ENCODE data around the gene TIMMDC1. TPM values are rescaled to one million over a fixed set of nuclear protein-coding genes. Genes with fewer than 3 reads are reported as not detected.

Gene TIMMDC1
- total and polyA plus RNA-seq, 10 of the 15 experiments (the other 5 are each of a cell fraction or from before 2014, with no cell fraction given): 55.9 to 146 (median 72.1) TPM

DNA sequence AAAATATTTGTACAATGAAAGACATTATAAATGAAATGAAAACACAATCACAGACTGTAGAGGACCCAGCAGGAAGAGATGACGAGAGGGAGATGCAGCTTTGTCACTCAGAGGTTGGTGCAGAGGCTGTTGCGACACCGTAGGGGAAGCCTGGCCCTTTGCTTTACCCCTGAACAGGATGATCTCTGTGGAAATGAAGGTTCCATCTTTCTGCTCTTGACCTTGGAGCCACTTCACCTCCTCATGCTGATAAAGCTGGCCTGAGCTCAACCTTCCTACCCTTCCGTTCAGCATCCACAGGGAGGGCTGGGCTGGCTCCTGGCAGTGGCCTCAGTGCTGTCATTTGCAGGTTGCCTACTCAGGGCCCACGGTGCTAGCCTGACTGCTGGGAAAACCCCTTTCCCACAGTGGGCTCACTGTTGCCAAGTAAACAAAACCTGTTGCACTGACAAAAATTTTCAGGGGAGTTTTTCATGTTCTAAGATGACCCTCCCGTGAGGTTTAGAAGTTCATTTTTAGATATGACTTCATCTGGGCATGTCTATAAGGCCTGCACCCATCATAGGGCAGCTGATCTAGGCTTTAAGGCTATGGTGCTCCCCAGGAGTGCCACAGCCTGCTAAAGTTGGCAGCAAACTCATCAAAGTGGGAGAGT, 64.1 kb downstream of the TIMMDC1 start (continued):
- TF ChIP-seq, protein P1, sequence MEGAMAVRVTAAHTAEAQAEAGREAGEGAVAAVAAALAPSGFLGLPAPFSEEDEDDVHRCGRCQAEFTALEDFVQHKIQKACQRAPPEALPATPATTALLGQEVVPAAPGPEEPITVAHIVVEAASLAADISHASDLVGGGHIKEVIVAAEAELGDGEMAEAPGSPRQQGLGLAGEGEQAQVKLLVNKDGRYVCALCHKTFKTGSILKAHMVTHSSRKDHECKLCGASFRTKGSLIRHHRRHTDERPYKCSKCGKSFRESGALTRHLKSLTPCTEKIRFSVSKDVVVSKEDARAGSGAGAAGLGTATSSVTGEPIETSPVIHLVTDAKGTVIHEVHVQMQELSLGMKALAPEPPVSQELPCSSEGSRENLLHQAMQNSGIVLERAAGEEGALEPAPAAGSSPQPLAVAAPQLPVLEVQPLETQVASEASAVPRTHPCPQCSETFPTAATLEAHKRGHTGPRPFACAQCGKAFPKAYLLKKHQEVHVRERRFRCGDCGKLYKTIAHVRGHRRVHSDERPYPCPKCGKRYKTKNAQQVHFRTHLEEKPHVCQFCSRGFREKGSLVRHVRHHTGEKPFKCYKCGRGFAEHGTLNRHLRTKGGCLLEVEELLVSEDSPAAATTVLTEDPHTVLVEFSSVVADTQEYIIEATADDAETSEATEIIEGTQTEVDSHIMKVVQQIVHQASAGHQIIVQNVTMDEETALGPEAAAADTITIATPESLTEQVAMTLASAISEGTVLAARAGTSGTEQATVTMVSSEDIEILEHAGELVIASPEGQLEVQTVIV (IDR thresholded peaks at IDR 0.05; ENCODE audit: borderline replicate concordance, partially characterized antibody): peak; percentile 63
- peak; percentile 34; the same call in 1 of the 2 replicates for TF ChIP-seq TCF3 (IDR thresholded peaks at IDR 0.05; ENCODE audit: borderline replicate concordance, insufficient read depth, low read depth, low read length)
- TF ChIP-seq MYC (IDR thresholded peaks at IDR 0.05; ENCODE audit: insufficient read depth, insufficient read length, insufficient replicate concordance, low read length, severe bottlenecking): no peak
- TF ChIP-seq, protein P2, sequence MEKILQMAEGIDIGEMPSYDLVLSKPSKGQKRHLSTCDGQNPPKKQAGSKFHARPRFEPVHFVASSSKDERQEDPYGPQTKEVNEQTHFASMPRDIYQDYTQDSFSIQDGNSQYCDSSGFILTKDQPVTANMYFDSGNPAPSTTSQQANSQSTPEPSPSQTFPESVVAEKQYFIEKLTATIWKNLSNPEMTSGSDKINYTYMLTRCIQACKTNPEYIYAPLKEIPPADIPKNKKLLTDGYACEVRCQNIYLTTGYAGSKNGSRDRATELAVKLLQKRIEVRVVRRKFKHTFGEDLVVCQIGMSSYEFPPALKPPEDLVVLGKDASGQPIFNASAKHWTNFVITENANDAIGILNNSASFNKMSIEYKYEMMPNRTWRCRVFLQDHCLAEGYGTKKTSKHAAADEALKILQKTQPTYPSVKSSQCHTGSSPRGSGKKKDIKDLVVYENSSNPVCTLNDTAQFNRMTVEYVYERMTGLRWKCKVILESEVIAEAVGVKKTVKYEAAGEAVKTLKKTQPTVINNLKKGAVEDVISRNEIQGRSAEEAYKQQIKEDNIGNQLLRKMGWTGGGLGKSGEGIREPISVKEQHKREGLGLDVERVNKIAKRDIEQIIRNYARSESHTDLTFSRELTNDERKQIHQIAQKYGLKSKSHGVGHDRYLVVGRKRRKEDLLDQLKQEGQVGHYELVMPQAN (conservative IDR thresholded peaks at IDR 0.05): no peak
- no peak for TF ChIP-seq HCFC1 (IDR thresholded peaks at IDR 0.05; ENCODE audit: low read length)
- TF ChIP-seq, protein P3, sequence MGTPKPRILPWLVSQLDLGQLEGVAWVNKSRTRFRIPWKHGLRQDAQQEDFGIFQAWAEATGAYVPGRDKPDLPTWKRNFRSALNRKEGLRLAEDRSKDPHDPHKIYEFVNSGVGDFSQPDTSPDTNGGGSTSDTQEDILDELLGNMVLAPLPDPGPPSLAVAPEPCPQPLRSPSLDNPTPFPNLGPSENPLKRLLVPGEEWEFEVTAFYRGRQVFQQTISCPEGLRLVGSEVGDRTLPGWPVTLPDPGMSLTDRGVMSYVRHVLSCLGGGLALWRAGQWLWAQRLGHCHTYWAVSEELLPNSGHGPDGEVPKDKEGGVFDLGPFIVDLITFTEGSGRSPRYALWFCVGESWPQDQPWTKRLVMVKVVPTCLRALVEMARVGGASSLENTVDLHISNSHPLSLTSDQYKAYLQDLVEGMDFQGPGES (IDR thresholded peaks at IDR 0.05): no peak
- peak; percentile 86 for TF ChIP-seq JUNB (IDR thresholded peaks at IDR 0.05)
- TF ChIP-seq TCF7 (IDR thresholded peaks at IDR 0.05; ENCODE audit: borderline replicate concordance): peak; percentile 71
- TF ChIP-seq HDAC6 (IDR thresholded peaks at IDR 0.05; ENCODE audit: unreplicated experiment): peak; percentile 52
- no peak for TF ChIP-seq GABPA (IDR thresholded peaks at IDR 0.05; ENCODE audit: low read depth)
- TF ChIP-seq E2F8 (IDR thresholded peaks at IDR 0.05; ENCODE audit: low read depth, partially characterized antibody): no peak
- peak in 1 of 2 experiments; percentile 87; a peak in 2 of 4 replicates for TF ChIP-seq CEBPB (IDR thresholded peaks at IDR 0.05; ENCODE audit: borderline replicate concordance in 1 of 2, low read depth in 2 of 2, low read length in 2 of 2)
- peak; percentile 63 for TF ChIP-seq PBX3 (IDR thresholded peaks at IDR 0.05; ENCODE audit: insufficient replicate concordance, low read depth, low read length)
- TF ChIP-seq RBBP5 (conservative IDR thresholded peaks at IDR 0.05): no peak
- TF ChIP-seq PAX8 (IDR thresholded peaks at IDR 0.05): no peak
- TF ChIP-seq KAT2A (conservative IDR thresholded peaks at IDR 0.05; ENCODE audit: control insufficient read depth, low read depth, low read length): no peak
- TF ChIP-seq ESRRA (IDR thresholded peaks at IDR 0.05; ENCODE audit: low read length): peak; percentile 42; the same call in 1 of the 2 replicates
- peak; percentile 98 for TF ChIP-seq ATF7 (IDR thresholded peaks at IDR 0.05; ENCODE audit: low read depth)
- TF ChIP-seq CBX3 (IDR thresholded peaks at IDR 0.05; ENCODE audit: borderline replicate concordance, low read depth): no peak
- TF ChIP-seq RELA (IDR thresholded peaks at IDR 0.05; ENCODE audit: borderline replicate concordance, partially characterized antibody): peak; percentile 99
- TF ChIP-seq STAT3 (IDR thresholded peaks at IDR 0.05; ENCODE audit: low read depth, low read length): no peak

Data from GM12878 (cell line).